Esophagus muscularis mucosa (tissue), 4 donors: ENCODE results near the gene KATNB1. TPM values are rescaled to one million over a fixed set of nuclear protein-coding genes. Genes with fewer than 3 reads are reported as not detected.

ENCODE experiments used
- DNase-seq: peaks from one replicate; pipeline ENCODE4 v3.0.0-alpha.2; 2017; ENCODE audit errors: extremely low spot score
- H3K27ac ChIP-seq, 4 donors: fragments of 200-600 bp; sonication (generic); replicated peaks in 1 of 4; 1 replicate in 3 of 4; 2 replicates in 1 of 4; pipeline ENCODE4 v1.5.1; 2016 to 2019; ENCODE audit warnings: mild to moderate bottlenecking in 1 of 4
- H3K27me3 ChIP-seq, 4 donors: fragments of 200-600 bp; sonication (generic); one replicate each; pipeline versions ENCODE4 v1.5.1 to v1.6.0; 2016 to 2019
- H3K36me3 ChIP-seq, 4 donors: fragments of 200-600 bp; sonication (generic); one replicate each; pipeline ENCODE4 v1.5.1; 2016 to 2019
- H3K4me1 ChIP-seq, 4 donors: fragments of 200-600 bp; sonication (generic); one replicate each; pipeline ENCODE4 v1.5.1; 2016 to 2019
- H3K4me3 ChIP-seq, 4 donors: fragments of 200-600 bp; sonication (generic); 1 replicate in 2 of 4; 2 replicates in 2 of 4; pipeline ENCODE4 v1.5.1; 2016 to 2019; ENCODE audit warnings: mild to moderate bottlenecking in 4 of 4, moderate library complexity in 1 of 4
- H3K9me3 ChIP-seq, 4 donors: fragments of 200-600 bp; sonication (generic); 1 replicate in 3 of 4; 2 replicates in 1 of 4; pipeline ENCODE4 v1.5.1; 2016 to 2019
- CTCF ChIP-seq, 3 experiments: fragments of 200-600 bp in 2 of 3; fragments of 450-650 bp in 1 of 3; sonication (generic) in 2 of 3; IDR thresholded peaks; one replicate each; pipeline ENCODE4 v1.5.1; 2017 to 2019; ENCODE audit warnings: antibody characterized with exemption in 3 of 3, mild to moderate bottlenecking in 2 of 3, moderate library complexity in 1 of 3
- EP300 ChIP-seq: sonication (generic); formaldehyde crosslinking; IDR thresholded peaks from one replicate; pipeline ENCODE4 v1.6.1; 2017; ENCODE audit warnings: antibody characterized with exemption
- POLR2A ChIP-seq: fragments of 450-650 bp; IDR thresholded peaks from one replicate; pipeline ENCODE4 v1.6.1; 2017; ENCODE audit warnings: antibody characterized with exemption, moderate library complexity, mild to moderate bottlenecking, low read depth
- POLR2AphosphoS5 ChIP-seq, 2 donors: sonication (generic); formaldehyde crosslinking; IDR thresholded peaks; one replicate each; pipeline ENCODE4 v1.6.1; 2017; ENCODE audit warnings: antibody characterized with exemption in 2 of 2
- WGBS: methylation state at CpG from one replicate; pipeline ENCODE4 v1.1.5; 2018; 5-methylcytosine and 5-hydroxymethylcytosine counted together
- intact Hi-C: fragments of 100-400 bp; cut with DNase I; formaldehyde crosslinking; loops from one replicate; pipeline ENCODE4 v1.15.1; 2023
- total RNA-seq, 4 donors: library from RNA; depleted of rRNA; stranded (reverse); fragments of >200 nt; gene quantifications; one replicate each; pipeline versions ENCODE4 v1.1.0 to v1.2.1, GENCODE V29; 2016

Gene KATNB1
- total RNA-seq, 4 donors from 2014 or later = 10.4 to 16.9 (median 15.3) TPM

- intact Hi-C loops = no loop called here
- H3K27ac ChIP-seq = no peak overlapping the region
- DNase-seq = no peak
- no peak overlapping the region for H3K4me3 ChIP-seq
- no peaks in the 10 kb centered on the region for H3K9me3 ChIP-seq
- TF ChIP-seq POLR2AphosphoS5 (IDR thresholded peaks at IDR 0.05) (no peak), EP300 (no peak), CTCF (IDR thresholded peaks at IDR 0.05) (no peak), POLR2A (no peak)
- no peaks in the 10 kb centered on the region for H3K36me3 ChIP-seq
- WGBS = 39% methylated on average over 14 of the region's 15 CpGs
- peaks cover 0 to 3% (median 0%) of the 10 kb centered on the region in 4 donors for H3K4me1 ChIP-seq
- peaks cover 0 to 34% (median 0%) of the 10 kb centered on the region in 4 donors for H3K27me3 ChIP-seq
Measured at GRCh38 chr16:57688987-57689761, 46.4 kb upstream of the KATNB1 start.

GRCh38 chr16:57689762-57690558, 45.6 kb upstream of the KATNB1 start:
- DNase-seq = no peak
- peaks cover 0 to 34% (median 0%) of the 10 kb centered on the region in 4 donors for H3K27me3 ChIP-seq
- H3K4me1 ChIP-seq = peaks cover 0 to 7% (median 0%) of the 10 kb centered on the region in 4 donors
- no peaks in the 10 kb centered on the region for H3K36me3 ChIP-seq
- no peak overlapping the region for H3K27ac ChIP-seq
- no peak for TF ChIP-seq EP300
- no peak for TF ChIP-seq CTCF (IDR thresholded peaks at IDR 0.05)
- TF ChIP-seq POLR2A = no peak
- no peak for TF ChIP-seq POLR2AphosphoS5 (IDR thresholded peaks at IDR 0.05)
- intact Hi-C loops = no loop called here
- 53% methylated on average over 7 of the region's 13 CpGs for WGBS
- H3K4me3 ChIP-seq = no peak overlapping the region
- H3K9me3 ChIP-seq = no peaks in the 10 kb centered on the region

GRCh38 chr16:57690782-57691471, 44.6 kb upstream of the KATNB1 start:
- Histone ChIP-seq H3K9me3 (no peaks in the 10 kb centered on the region), H3K4me3 (no peak overlapping the region), H3K27ac (no peak overlapping the region), H3K36me3 (no peaks in the 10 kb centered on the region), H3K27me3 (peaks cover 0 to 34% (median 0%) of the 10 kb centered on the region in 4 donors), H3K4me1 (peaks cover 0 to 7% (median 0%) of the 10 kb centered on the region in 4 donors)
- TF ChIP-seq CTCF (IDR thresholded peaks at IDR 0.05) = no peak
- no peak for TF ChIP-seq EP300
- no peak for TF ChIP-seq POLR2A
- TF ChIP-seq POLR2AphosphoS5 (IDR thresholded peaks at IDR 0.05) = no peak
- intact Hi-C loops = no loop called here
- 72% methylated on average over 4 of the region's 4 CpGs for WGBS
- no peak for DNase-seq

GRCh38 chr16:57692636-57693035, 42.9 kb upstream of the KATNB1 start:
- intact Hi-C loops = no loop called here
- Histone ChIP-seq H3K27me3 (peaks cover 0 to 34% (median 0%) of the 10 kb centered on the region in 4 donors), H3K4me3 (no peak overlapping the region), H3K36me3 (no peaks in the 10 kb centered on the region), H3K9me3 (no peaks in the 10 kb centered on the region), H3K27ac (no peak overlapping the region), H3K4me1 (peaks cover 0 to 7% (median 0%) of the 10 kb centered on the region in 4 donors)
- DNase-seq = no peak
- WGBS = 37% methylated on average over 2 of the region's 2 CpGs
- TF ChIP-seq CTCF (IDR thresholded peaks at IDR 0.05) = no peak
- no peak for TF ChIP-seq EP300
- no peak for TF ChIP-seq POLR2A
- no peak for TF ChIP-seq POLR2AphosphoS5 (IDR thresholded peaks at IDR 0.05)
